Activated CD8-positive, alpha-beta memory T cell treated with anti-CD3 and anti-CD28 coated beads for 4 hours (primary cell): ENCODE results near the gene ANP32A.
"Not testable (repeated sequence)": the region's sequence is repeated elsewhere in the genome, so short reads cannot be mapped to it uniquely, and the experiment has no call there.

Experiments
- DNase-seq, 2 donors: peaks; one replicate each; pipeline ENCODE4 v3.0.0-alpha.2; 2020; ENCODE audit warnings: low read depth in 2 of 2

ANP32A gene

GRCh38 chr15:68781766-68782588, 38.7 kb downstream of the ANP32A start:
- DNase-seq: no peak

GRCh38 chr15:68781217-68781616, 39.5 kb downstream of the ANP32A start:
- DNase-seq: no peak

- no peak for DNase-seq
These were observed 41.8 kb downstream of the ANP32A start for GRCh38 chr15:68778876-68779275.

DNA sequence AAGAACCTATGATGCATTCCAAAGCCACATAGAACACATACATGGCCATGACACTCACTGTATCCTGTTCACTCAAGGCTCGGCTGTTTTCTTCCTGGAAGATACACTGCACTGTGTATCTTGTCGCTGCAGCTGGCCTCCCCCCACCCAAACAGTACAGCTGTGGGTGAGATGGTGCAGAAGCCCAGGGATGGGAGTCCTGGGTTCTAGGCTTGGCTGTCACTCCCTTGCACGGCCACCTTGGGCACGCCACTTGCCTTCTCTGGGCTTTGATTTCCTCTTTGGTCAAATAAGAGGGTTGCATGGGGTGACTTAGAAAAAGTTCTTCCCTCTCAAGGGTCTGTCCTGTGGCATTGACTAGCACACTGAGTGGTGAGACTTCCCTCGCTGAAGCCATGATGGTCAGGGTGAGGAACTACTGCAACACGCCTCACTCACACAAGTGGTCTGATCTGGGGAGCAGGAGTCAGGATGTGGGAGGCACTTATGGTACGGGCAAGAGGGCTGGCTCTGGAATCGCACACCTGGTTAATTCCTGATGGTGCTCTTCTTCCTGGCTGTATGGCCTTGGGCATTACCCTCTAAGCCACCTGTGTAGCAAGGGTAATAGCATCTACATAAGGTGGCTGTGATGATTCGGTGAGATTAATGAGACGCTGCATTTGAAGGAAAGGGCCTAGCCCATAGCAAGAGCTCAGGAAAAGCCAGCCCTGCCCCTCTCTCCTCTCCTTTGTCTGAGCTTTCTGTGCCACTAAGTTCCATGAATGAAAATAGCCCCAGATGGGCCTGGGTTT, 44.0 kb downstream of the ANP32A start:
- no peak for DNase-seq

GRCh38 chr15:68775671-68776476, 44.8 kb downstream of the ANP32A start:
- no peak for DNase-seq

DNA sequence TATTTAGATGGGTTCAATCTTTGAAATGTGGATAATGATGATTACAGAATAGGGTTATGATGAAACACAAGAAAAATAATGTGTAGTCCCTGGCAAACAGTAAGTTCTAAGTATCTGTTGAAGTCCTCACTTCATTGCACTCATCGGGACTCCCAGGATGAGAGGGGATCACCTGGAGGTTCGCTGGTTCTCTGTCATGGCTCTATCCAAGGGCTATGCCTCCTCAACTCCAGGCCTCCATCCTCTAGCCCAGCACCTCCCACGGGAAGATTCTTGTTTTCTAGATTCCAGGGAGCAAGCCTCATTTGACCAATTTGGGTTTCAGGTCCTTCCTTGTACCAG, 45.5 kb downstream of the ANP32A start:
- no peak for DNase-seq

- DNase-seq: no peak
These were observed 46.0 kb downstream of the ANP32A start for GRCh38 chr15:68774521-68775235.

DNA sequence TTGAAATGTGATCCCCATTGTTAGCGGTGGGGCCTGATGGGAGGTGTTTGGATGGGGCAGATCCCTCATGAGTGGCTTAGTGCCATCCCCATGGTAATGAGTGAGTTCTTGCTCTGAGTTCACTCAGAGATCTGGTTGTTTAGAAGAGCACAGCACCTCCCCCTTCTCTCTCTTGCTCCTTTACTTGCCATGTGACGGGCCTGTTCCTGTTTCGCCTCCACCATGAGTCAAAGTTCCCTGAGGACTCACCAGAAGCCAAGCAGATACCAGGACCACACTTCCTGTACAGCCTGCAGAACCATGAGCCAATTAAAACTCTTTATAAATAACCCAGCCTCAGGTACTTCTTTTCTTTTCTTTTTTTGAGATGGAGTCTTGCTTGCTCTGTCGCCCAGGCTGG, 46.6 kb downstream of the ANP32A start:
- no peak for DNase-seq

DNA sequence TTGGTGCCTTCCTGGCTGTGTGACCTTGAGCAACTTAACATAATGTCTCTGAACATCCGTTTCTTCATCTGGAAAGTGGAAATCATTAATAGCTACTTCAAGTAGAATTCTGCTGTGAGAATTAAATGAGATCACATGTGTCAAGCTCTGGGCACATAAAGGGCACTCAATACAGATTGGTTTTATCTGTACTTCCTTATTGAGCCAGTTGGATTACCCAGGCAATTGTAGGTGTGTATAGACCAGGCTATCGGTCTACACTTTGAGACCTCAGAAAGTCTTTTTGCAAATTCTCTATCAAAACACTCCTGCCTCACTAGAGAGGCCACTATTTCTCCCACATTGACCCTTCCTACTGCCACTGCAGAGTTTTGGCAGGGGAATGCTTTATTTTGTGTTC, 47.7 kb downstream of the ANP32A start:
- no peak for DNase-seq

DNA sequence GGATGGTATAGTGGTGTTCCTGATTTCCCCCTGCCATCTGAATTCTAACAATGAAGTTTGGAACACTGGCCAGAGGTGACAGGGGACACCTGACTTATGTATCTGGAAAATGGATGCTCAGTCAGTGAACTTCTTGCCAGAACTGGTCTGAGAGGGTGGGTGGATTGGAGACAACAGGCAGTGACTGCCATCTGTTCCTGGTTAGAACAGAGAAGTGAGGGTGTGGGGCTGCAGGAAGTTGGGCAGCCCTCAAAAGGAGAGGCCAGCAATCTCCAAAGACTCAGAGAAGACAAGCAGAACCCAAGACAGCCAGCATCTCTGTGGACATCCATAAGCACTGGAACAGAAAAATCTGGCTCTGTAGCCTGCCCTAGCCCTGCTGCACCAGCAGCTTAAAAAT, 50.5 kb downstream of the ANP32A start:
- DNase-seq: no peak

GRCh38 chr15:68769702-68770101, 51.0 kb downstream of the ANP32A start:
- DNase-seq: no peak

GRCh38 chr15:68768321-68768720, 52.4 kb downstream of the ANP32A start:
- DNase-seq: no peak

GRCh38 chr15:68767833-68768232, 52.9 kb downstream of the ANP32A start:
- no peak for DNase-seq

DNA sequence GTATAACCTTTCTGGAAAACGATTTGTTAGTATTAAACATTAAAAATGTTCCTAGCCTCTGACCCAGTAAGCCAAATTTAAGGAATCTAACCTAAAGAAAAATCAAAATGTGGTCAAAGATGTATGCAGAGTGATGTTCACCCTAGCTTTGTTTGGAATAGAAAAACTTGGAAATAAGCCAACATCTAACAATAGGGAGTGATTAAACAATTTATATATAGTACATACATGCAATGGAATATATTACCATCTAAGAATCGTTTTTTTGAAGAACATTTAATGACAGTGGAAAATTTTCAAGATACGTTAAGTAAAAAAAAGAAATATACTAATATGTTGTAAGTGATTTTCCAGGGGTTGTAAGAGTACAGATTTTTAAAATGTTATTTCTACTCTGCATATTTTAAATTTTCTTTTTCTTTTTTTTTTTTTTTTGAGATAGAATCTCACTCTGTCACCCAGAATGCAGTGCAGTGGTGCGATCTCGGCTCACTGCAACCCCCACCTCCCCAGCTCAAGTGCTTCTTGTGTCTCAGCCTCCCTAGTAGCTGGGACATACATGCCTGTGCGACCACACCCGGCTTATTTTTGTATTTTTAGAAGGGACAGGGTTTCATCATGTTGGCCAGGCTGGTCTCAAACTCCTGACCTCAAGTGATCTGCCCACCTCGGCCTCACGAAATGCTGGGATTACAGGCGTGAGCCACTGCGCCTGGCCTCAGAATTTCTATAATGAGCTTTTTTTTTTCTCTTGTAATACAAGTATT, 54.9 kb downstream of the ANP32A start:
- no peak for DNase-seq

- DNase-seq: no peak
These were observed 56.6 kb downstream of the ANP32A start for GRCh38 chr15:68764090-68764489.

DNA sequence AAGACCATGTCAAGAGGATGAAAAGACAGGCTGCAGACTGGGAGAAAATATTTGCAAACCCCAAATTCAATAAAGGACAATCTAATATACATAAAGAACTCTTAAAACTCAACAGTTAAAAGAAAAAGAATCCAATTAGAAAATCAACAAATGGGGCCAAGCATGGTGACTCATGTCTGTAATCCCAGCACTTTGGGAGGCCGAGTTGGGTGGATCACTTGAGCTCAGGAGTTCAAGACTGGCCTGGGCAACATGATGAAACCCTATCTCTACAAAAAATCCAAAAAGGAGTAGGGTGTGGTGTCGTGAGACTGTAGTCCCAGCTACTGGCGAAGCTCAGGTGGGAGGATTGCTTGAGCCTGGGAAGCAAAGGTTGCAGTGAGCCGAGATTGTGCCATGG, 57.6 kb downstream of the ANP32A start:
- no peak for DNase-seq

DNA sequence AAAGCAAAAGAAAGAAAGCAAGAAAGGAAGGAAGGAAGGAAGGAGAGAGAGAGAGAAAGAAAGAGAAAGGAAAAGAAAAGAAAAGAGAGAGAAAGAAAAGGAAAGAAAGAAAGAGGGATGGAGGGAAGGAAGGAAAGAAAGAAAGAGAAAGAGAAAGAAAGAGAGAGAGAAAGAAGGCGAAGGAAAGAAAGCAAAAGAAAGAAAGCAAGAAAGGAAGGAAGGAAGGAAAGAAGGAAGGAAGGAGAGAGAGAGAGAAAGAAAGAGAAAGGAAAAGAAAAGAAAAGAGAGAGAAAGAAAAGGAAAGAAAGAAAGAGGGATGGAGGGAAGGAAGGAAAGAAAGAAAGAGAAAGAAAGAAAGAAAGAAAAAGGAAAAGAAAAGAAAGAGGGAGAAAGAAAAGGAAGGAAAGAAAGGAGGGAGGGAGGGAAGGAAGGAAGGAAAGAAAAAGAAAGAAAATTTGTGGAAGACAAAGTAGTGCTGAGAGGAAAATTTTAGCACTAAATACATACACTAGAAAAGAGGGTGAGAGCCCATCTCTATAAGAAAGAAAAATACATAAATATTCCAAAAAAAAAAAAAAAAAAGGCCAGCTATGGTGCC, 60.6 kb downstream of the ANP32A start:
- not testable (repeated sequence) for DNase-seq

DNA sequence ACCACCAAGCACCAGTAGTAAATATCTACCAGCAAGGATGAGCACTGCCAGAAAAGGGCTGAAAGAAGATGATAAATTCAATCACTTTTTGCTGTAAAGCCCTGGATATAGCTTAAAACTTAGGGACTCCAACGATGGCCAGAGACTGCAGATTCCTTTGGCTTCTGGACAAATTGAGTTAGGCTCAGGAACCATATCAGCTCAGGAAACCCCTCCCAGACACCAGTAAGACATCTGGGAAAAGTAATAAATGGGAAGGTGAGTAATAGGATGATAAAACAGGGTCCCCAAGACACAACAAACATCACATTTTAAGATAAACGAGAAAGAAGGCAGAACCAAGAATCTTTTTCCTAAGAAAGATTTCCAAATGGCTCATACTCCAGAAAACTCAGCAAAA, 65.0 kb downstream of the ANP32A start:
- no peak for DNase-seq

DNA sequence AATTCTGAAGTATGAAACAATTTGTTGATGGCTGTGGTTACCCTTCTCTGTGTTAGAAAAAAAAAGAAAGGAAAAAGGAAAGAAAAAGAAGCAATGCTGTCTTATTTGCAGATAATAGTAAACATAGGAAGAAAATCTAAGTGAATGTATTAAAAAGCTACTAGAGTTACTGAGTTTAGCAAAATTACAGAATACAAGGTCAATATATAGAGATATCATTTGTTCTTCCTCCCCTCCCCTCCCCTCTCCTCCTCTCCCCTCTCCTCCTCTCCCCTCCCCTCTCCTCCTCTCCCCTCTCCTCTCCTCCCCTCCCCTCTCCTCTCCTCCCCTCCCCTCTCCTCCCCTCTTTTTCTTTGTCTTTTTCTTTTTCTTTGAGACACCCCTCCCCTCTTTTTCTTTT, 69.1 kb downstream of the ANP32A start:
- no peak for DNase-seq

DNA sequence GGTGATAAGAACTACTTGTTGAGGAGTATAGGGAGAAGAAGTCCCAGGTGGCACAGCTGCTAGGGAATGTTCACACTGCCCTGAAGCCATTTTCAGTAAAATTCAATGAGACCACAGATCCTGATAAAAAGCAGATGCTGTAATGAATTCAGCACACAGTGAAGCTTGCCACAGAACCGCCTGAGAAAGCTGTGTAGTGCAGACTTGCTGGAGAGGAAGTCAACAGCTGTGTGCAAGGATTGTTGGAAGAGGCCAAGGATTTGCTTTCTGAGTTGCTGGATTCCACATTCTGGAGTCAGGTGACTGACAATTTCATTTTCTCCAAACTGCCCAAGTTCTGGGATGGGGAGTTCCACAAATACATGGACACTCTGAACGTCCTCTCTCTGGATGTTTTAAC, 70.9 kb downstream of the ANP32A start:
- no peak for DNase-seq

- DNase-seq: no peak
These were observed 71.3 kb downstream of the ANP32A start for GRCh38 chr15:68749365-68749764.
